ENCODE results near the gene ESRRG.
"Not testable (repeated sequence)": the region's sequence is repeated elsewhere in the genome, so short reads cannot be mapped to it uniquely, and the experiment has no call there.

Gene ESRRG

DNA sequence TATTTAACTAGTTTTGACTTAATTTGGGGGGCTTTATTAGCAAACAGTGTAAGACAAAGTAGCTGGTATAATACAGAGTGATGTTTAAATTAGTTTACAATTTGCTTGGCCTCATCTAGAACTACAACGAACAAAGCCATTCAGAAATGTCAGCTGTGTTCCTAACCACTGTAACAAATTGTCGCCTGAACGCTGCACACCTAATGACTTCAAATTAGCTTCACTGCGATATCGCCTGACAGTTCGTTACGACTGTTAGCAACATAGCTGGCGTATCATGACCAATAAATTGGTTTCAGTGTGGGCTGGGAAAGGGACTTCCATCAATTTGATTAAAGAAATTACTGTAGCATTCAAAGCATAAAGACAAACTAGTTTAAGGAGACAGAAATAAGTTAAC lies 160.1 kb downstream of the ESRRG start:
- DNase-seq (ENCODE audit: low spot score) = no peak

DNA sequence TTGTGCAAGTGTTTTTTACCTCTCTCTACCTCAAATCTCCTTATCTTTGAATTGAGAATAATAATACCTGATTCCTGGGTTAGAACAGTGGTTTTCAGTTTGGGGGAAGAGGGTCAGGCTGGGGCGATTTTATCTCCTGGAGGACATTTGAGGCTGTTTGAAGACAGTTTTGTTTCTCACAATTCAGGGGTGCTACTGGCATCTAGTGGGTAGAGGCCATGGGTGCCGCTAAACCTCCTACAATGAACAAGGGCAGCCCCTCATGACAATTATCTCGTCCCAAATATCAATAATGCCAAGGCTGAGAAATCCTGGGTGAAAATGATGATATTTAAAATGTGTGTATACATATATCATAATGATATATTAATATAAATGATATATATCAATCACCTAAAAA lies 160.8 kb downstream of the ESRRG start:
- DNase-seq (ENCODE audit: low spot score) = no peak

DNA sequence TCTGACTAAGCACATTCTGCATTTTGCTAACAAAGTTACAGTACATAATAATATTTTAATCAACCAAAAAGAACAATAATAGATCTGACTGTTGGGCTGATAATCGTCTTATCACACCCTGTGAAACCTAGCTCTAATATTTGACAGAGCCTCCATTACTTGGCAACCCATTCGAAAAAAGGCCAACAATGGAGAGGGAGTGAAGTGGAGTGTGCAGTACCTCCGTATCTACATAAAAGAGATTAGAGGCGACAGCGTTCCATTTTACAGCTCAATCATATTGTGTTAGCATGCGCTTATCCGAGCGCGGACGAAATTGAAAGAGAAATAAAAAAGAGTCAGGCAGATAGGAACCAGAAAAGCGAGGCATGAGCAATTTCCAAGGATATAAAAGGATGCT lies 162.7 kb downstream of the ESRRG start:
- DNase-seq (ENCODE audit: low spot score) = no peak

DNA sequence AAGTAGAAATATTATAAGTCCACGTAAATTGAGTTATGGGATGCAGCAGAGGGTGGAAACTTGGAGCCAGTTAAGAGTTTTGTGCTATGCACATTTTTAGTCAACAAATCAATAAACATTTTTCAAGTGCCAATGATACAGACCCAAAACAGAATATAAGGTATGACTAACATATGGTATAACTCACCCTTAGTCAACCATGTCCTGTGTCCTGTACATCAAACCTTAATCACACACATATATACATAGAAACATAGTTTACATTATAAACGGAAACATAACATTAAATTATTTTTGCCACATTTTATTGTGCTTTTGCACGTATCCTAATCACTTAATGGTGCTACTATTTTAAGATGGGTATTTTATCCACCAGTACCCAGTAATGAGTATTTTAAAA lies 163.9 kb downstream of the ESRRG start:
- DNase-seq (ENCODE audit: low spot score) = no peak

DNA sequence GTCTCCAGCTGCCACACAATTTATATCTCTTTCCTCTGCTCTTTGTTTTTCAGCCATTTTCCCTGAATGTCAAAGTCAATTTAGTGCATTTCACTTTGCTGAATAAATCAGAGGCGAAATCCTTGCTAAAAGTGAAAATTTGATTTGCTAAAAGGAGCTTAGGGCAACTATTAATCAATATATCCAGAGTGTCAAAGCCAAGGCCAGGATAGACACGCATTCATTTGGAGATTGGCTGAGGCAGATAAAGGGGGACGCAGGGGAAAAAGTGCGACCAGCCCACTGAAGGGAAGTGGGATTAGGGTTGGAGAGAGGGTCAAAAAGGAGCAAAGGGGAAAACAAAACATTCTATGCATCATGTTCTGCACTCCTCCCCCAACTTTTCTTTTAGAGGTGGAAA lies 167.6 kb downstream of the ESRRG start:
- no peak for DNase-seq (ENCODE audit: low spot score)

DNA sequence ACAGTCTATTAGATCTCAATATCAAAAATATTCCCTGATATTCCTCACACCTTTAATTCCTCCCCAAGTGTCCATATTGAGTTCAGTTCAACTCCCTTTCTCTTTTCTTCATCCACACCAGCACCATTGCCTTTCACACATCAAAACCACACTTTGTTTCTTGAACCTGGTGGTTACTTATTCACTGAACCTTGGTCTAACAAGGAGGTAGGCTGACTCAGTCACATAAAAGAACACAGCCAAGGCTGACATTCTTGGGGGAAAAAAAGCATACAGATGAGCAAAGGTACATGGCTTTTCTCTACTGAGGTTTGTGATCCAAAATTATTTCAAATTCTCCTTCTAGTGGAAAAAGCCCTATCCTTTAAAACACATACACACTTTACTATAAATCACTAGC lies 168.3 kb downstream of the ESRRG start:
- DNase-seq (ENCODE audit: low spot score) = no peak

DNA sequence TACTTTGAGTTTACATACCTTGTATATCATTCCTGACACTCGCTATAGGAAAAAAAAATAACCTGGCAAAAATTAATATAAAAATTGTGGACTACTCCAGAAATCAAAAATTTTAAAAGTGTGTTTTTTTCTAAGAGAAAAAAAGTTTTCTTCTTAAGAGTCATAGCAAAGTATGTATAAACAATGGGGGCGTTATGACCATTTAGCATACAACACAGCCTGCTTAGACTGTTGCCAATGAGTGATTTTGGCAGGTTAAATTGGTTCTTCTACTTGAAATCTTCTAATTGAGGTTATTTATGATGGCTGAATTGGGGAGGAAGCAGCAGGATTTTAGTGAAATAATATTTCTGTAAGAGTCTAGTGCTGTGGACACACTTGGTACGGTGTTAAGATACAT lies 169.5 kb downstream of the ESRRG start:
- no peak for DNase-seq (ENCODE audit: low spot score)

DNA sequence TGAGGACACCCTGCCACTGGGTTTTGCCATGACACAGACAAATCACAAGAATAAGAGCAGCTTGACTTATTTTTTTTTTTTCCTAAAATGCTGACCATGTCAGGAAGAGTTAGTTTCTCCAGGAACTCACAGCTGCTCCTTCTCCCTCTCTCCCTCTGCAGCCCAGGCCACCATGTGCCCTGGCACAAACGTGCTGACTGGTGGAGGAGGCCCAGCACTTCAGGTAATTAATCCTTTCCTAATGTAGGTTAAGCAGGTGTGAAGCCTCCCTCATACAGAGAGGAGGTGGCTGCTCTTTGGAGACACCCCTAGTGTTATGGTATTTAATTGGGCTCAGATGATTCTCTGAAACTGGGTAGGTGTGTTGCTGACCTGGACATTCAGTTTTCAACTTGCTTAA lies 170.2 kb downstream of the ESRRG start:
- DNase-seq (ENCODE audit: low spot score) = no peak

DNA sequence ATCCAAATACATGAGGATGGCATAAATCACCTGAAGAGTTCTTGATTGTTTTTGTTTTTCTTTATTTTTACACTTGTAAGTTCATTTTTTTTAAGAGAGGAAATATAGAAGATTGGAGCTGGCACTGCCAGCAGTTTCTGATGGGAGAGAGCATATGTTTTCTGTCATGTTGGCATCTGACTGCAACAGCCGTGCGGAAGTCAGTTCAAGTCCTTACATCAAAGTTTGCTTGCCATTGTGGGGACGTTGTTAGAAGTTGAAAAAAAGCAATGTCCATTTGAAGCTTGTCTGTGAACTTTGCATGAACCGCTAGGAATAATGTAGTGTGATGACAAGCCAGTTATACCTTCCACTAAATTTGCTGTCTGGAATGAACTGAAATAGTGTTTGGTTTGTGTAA lies 173.4 kb downstream of the ESRRG start:
- DNase-seq (ENCODE audit: low spot score) = no peak

DNA sequence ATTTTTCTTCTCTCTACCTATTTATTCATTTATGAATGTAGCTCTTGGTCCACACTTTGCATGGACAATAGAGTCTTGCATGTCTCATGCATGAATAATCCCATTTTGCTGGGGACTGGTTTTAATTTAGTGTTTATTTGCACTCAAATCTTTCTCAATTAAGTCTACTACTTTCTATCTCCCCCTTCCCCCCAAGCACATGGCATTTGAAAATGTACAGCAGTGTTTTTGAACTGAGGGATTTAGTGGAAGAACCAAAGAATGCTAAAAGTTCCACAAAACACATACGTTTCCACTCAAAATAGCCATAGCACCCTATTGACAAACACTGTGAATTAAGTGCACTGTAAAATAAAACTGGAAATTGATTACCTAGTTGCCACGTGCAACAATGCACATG lies 180.5 kb downstream of the ESRRG start:
- DNase-seq (ENCODE audit: low spot score) = no peak

DNA sequence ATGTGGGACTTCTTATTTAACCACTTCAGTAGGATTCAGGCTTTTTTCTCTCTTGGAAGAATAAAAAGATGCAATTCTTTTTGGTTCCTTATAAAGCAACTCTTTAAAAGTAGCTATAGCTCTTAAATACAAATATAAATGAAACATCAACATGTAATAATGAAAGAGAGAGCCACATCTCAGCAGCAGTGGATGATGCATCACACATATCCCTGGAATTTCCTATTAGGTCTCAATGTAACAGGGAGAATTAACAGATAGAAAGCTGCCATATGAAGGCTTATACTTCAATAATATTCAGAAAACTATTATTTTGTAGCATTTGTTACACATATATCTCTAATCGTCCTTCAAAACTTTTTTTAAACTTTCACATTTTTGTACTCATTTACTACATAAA lies 181.0 kb downstream of the ESRRG start:
- DNase-seq (ENCODE audit: low spot score) = no peak

DNA sequence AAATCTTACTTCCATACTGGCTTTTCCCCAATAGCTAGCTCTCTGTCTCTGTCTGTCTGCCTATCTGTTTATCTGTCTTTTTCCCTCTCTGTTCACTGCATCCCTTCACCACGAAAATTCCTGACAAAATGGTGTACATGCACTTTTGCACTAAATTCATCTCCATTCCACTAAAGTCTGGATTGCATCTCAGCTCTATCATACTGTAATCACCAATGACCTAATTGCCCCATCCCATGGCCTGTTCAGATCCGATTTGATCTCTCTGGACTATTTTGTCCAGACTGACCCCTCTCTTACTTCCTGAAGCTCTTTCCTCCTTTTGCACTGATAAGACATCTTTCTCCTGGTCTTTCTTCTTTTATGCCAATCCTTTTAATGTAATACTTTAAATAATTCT lies 187.5 kb downstream of the ESRRG start:
- DNase-seq (ENCODE audit: low spot score) = no peak

DNA sequence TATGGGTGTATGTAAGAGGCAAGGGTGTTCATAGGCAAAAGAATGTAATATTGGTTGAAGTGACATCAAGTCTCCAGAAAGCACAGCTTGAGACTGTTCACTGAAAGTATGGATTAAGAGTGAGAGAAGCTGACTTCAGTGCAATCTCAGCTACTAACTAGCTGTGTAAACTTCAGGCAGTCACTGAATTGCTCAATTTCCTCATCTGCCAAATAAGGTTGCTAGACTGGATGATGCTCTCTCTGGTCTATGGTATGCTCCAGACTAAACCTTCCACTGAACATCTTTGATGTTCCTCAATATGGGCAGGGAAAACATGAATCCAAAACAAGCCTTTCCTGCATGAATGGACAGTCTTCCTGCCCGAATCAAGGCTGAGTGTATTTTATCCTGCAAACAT lies 188.2 kb downstream of the ESRRG start:
- no peak for DNase-seq (ENCODE audit: low spot score)

DNA sequence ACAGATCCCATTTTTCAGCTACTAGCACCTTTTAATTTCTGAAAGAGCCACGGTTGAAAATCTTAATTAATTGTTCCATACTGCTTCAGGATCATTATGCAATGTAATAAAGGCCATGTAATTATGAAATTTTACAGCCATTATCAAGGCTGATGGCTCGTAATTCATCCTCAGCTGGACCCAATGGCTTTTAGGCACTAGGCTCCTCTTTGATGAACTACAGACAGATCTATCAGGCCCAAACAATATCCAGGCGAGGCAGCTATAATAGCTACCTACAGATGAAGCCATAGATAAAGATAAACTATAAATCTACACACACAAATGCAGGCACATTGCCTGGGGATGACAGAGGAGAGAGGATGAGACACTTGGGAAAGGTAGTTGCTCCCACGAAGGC lies 189.5 kb downstream of the ESRRG start:
- no peak for DNase-seq (ENCODE audit: low spot score)

DNA sequence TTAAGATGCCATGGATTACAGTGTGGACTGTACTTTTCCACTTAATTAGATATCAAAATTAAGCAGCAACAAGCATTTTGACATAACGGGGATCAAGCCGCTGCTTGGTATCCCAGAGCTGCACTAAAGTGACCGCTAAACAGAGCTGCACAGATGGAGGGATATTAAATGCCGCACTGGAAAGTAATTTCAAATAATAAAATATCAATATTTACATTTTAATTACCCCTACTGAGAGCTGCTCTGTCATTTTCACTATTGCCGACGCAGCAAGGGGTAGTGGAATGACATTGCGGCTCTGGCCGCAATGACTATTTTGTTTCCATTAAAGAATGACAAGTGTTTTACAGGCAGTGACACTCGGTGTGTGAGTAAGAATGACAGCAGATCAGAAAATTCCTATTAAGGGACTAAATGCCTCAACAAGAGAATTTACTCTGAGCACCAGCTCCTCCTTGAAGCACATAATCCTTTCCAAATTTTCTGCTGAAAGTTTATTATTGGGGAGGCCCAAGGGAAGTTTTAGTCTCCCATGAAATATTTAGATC lies 190.9 kb downstream of the ESRRG start:
- DNase-seq (ENCODE audit: low spot score) = no peak

DNA sequence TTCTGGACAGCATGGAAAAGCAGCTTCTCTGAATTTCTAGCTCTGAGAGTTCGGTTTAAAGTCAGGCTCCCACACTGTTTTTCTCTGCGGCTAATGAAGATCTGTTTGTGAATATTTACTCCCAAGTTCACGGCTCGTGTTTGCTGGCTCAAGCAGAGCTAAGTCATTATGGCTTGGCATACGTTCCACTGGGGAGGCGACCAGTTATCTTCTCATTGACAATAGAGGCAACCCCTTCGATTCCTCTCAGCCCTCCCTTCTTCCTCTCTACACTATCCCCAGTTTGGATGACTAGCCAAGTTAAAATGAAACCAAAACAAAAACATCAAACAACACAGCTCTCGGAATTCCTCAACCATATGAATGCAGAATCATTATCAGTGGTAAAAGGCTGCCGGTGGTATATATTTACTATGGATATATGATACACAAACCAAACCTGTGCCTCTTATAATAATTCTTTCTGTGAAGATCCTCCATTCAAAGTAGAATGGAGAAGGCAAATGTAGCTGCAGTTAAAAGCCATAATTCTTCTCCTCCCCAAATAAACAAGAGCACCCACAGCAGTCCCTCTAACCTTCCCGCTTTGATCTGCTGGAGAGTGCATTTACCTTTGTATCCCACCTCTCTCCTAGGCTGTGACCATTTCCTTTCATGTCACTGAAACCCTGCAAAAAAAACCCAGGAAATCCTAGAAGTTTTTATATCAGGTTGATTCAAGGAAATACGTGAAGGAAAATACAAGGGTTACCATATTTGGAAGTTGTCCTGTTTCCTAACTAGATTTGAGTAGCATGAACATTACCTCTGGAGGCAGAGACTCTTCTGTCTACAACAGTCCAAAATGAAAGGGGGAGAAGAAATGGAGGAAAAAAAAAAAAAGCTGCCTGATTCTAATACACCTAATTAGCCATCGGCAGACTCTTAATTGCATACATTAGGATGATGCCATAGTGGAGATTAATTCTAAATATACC lies 191.7 kb downstream of the ESRRG start:
- DNase-seq (ENCODE audit: low spot score) = peak; percentile 41

DNA sequence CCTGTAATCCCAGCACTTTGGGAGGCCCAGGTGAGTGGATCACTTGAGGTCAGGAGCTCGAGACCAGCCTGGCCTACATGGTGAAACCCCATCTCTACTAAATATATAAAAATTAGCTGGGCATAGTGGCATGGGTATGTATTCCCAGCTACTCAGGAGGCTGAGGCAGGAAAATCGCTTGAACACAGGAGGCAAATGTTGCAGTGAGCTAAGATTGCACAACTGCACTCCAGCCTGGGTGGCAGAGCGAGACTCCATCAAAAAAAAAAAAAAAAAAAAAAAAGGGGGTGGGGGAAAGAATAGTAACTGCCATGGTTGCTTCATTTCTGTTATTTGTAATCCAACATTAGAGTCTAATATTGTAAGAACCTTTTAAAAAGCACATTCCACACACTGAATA lies 193.4 kb downstream of the ESRRG start:
- not testable (repeated sequence) for DNase-seq (ENCODE audit: low spot score)

DNA sequence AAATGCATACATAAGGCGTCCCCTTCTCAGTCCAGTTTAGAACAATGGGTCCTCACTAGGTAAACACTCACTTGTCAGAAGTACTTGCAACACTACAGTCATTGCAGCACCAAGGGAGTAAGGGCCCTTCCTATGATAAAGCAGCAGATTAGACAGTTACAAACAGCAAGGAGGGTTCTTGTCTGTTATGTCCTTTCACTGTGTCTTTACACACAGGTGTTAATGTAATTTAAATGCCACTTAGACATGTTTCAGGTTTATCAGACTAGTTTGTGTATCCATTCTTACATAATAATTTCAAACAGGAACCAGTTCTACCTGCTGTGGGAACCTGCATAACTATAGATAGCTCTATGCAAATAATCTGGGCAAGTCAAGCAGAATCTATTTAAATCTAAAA lies 194.4 kb downstream of the ESRRG start:
- DNase-seq (ENCODE audit: low spot score) = no peak

DNA sequence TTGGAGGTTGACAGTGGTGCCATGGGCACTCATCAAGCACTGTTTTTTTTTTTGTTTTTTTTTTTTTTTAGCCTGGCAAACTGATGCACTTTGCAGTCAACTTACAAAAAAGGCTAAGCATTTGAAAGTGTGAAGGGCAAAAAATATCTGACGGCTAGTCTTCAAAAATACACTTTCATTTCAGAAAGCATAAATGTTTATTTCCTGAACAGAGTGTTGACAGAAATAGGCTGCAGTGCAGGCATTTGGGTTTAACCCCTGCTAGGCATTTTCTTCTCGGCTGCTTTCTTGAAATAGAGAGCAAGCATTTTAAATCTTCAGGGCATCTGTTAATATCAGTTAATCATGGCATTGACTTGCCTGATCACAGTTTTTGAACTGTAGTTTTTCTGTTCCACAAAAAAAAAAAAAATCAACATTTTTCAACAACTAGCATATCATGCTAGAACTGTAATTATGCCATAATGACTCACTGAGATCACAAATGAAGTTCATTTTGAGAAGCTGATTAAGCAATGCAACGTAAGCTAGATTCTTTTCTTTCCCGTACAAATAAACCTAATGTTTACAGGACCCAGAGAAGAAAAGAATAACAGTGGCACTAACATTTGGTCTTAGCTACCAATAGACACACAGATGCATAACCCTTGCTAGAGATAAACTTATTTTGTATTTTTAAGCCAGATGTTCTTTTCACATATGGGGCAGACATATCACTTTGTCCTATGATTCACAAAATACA lies 199.6 kb downstream of the ESRRG start:
- no peak for DNase-seq (ENCODE audit: low spot score)

DNA sequence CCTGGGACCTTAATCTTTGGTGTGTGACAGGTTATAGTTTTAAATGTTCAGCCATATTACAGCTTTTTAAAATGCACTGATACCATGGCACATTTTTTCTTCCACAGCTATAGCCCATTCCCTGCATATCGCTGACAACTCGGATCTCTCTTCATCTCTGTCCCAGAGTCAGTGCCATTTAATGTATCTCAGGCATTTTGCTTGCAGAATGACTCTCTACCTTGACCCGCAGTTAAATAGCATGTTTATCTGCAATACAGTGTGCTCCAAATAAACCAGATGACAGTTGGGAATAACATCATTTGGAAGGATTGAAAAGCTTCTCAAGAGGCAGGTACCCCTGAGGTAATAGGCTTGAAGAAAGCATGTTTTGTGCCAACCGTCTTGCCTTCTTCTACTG lies 200.2 kb downstream of the ESRRG start:
- DNase-seq (ENCODE audit: low spot score) = no peak

DNA sequence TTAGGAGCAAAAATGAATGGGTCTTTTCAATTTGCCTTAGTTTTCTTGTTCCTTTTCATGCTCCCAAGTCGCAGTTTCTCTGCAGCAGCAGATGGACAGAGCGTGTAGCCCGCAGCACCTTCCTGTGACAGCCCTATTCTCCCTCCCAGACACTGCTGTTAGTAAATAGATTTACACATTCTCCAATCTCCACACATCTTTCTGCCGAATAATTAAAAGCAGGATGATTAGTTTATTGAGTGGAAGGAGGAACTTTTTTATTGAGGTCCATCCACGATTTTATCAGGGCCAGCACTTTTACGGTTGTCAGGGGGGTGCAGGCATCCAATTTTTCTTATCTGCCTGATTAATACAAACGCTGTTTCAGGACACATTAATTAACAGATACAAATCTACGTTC lies 201.8 kb downstream of the ESRRG start:
- DNase-seq (ENCODE audit: low spot score) = no peak

DNA sequence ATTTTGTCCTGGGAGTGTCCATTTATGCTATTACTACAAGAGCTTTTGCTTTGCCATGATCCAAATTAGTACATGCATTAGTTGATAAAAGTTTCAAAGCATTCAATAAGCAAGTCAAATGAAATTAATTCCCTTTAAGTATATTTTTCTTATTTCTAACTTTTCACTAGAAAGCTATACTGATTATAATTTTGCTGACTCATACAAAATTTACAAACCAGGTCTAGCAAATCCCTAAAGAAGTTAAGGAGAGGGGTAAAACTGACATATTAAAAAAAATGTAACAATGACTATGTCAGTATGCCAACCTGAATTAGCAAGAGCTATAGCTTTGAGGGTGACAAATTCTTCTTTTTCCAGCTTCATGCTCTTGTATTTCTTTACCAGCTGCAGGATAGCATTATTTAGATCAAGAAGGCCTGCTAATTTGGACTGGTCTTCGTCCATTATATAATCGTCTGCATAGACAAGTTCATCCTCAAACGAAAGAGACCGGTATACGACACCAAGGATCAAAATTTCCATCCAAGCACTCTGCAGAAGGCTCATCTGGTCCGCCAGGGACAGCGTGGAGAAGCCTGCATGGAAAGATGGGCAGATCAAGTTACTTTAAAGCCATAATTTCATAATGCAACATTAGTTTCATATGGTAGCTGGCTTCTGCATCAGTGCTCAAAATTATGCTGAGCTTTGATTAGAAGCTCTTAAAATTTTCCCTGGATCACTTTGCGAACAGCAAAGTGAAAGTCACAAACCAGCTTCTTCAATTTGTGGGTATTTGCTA lies 204.2 kb downstream of the ESRRG start:
- no peak for DNase-seq (ENCODE audit: low spot score)

Data from hematopoietic multipotent progenitor cell treated with erythropoietin and hydrocortisone succinate and interleukin-3 and kit ligand, for 17 days (in vitro differentiated cells).